Mucosa of stomach (tissue), 1 donor: ENCODE measurements around the gene SCLT1.

Experiments
- H3K27me3 ChIP-seq: one replicate; pipeline ENCODE4 v1.7.0; 2013; ENCODE audit warnings: mild to moderate bottlenecking, low read length; ENCODE audit not compliant: control insufficient read depth, insufficient read depth
- H3K36me3 ChIP-seq: one replicate; pipeline ENCODE4 v1.7.0; 2013; ENCODE audit warnings: low read length; ENCODE audit not compliant: control insufficient read depth, insufficient read depth
- H3K4me1 ChIP-seq: one replicate; pipeline ENCODE4 v1.7.0; 2013; ENCODE audit warnings: mild to moderate bottlenecking, low read length; ENCODE audit not compliant: control insufficient read depth, insufficient read depth
- H3K4me3 ChIP-seq: one replicate; pipeline ENCODE4 v1.7.0; 2013; ENCODE audit warnings: low read length
- H3K9ac ChIP-seq: one replicate; pipeline ENCODE4 v1.7.0; 2013; ENCODE audit warnings: mild to moderate bottlenecking, low read length, moderate library complexity
- H3K9me3 ChIP-seq: one replicate; pipeline ENCODE4 v1.7.0; 2013; ENCODE audit warnings: mild to moderate bottlenecking, low read length, moderate library complexity; ENCODE audit not compliant: control insufficient read depth
- donor health status: Pancreatic carcinoma.

Gene SCLT1

DNA sequence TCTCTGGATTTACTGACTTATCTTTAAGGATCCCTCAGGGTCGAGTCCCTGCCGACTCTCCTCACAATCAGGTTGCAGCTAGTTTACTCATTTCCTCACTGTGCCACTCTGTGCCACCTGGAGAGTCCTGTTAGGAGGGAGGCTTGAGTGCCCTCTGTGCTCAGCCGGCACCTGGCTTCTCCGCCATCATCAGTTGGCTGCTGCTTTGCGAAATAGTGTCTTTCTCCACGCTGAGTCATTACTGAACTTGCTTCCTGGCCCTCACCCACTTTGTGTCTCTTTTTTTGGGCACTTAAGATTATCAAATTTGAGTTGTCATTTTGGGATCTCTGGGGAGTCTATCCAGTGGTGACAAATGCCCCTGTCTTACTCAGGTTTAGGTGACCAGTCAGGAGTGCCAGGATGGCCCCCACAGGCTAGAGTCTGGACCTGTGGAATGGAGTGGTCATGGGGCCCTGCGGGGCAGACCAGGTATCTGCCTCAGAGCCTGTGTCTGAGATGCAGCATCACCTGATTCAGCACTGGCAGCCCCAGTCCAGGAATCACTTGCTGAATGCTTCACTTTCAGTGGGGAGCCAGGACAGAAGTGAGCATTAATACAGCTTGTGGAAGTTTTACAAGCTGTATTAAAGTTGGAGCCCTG is 246.1 kb downstream of the SCLT1 start:
- Histone ChIP-seq H3K4me3 (no peak overlapping the region), H3K9me3 (no peaks in the 10 kb centered on the region), H3K36me3 (peaks cover 16% of the 10 kb centered on the region), H3K27me3 (no peaks in the 10 kb centered on the region), H3K9ac (no peak overlapping the region), H3K4me1 (peaks cover 5% of the 10 kb centered on the region)

DNA sequence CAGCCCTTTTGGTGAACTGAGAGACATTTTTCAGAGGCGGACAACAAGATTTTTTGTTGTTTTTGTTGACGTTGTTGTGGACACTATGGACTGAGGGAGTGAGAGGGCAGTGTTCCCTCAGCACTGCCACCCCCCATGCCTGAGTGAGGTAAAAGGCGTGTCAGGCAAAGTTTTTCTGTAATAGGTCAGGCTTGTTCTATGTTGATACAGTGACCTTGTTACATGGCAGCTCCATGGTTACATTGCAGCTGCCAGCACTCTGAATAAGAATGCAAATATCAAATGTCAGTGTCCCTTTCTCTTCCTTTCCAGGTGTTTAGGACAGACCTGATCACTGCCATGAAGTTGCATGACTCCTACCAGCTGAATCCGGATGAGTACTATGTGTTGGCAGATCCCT is 247.3 kb downstream of the SCLT1 start:
- no peak overlapping the region for H3K9ac ChIP-seq
- no peak overlapping the region for H3K4me3 ChIP-seq
- peaks cover 16% of the 10 kb centered on the region for H3K36me3 ChIP-seq
- peaks cover 5% of the 10 kb centered on the region for H3K4me1 ChIP-seq
- no peaks in the 10 kb centered on the region for H3K27me3 ChIP-seq
- H3K9me3 ChIP-seq = no peaks in the 10 kb centered on the region

- Histone ChIP-seq H3K9ac (no peak overlapping the region), H3K4me3 (no peak overlapping the region), H3K27me3 (no peaks in the 10 kb centered on the region), H3K9me3 (no peaks in the 10 kb centered on the region), H3K4me1 (peaks cover 5% of the 10 kb centered on the region), H3K36me3 (peaks cover 16% of the 10 kb centered on the region)
Observed at GRCh38 chr4:128844931-128845330, 248.4 kb downstream of the SCLT1 start.

GRCh38 chr4:128841402-128841801 is 251.9 kb downstream of the SCLT1 start:
- Histone ChIP-seq H3K9me3 (no peaks in the 10 kb centered on the region), H3K9ac (no peak overlapping the region), H3K27me3 (no peaks in the 10 kb centered on the region), H3K36me3 (peaks cover 8% of the 10 kb centered on the region), H3K4me1 (peaks cover 4% of the 10 kb centered on the region), H3K4me3 (no peak overlapping the region)

GRCh38 chr4:128840711-128841318 is 252.5 kb downstream of the SCLT1 start:
- Histone ChIP-seq H3K36me3 (peaks cover 8% of the 10 kb centered on the region), H3K27me3 (no peaks in the 10 kb centered on the region), H3K9me3 (no peaks in the 10 kb centered on the region), H3K9ac (no peak overlapping the region), H3K4me1 (peaks cover 2% of the 10 kb centered on the region), H3K4me3 (no peak overlapping the region)

DNA sequence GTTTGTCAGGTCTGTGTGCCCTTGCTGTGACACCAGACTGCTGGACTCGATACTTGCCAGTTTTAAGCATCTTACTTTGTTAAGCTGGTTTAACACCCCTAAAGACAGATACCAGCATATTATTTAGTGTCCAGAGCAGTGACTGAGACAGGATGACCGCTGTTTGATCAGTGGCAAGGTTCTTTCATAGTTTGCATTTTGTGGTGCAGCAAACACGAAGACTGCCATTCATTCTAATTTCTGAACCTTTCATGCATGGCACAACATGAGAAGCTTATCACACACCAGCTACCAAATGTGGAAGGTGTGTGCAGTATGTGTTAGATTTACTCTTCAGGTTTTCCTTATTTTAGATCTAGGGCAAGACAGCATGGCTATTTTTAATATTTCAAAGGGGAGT is 255.7 kb downstream of the SCLT1 start:
- H3K36me3 ChIP-seq = no peaks in the 10 kb centered on the region
- H3K4me1 ChIP-seq = peaks cover 14% of the 10 kb centered on the region
- no peaks in the 10 kb centered on the region for H3K27me3 ChIP-seq
- no peaks in the 10 kb centered on the region for H3K9me3 ChIP-seq
- no peak overlapping the region for H3K4me3 ChIP-seq
- H3K9ac ChIP-seq = no peak overlapping the region

DNA sequence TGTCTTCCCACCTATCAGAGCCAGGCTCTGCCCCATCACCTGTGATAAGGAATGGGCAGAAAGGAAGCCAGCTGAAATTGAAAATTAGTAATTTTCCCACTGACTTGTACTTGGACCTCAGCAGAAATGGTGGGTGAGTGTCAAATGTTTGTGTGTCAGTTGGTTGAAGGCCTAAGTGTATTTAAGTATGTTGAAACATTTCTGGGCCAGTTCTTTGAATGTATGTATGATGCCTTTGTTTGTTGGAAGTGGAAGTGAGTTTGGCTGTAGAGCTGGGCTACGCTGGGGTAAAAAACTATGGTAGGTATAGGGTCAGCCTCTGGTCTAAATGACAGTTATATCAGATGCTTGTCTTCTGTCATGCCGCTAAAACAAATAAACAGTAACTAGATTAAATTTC is 256.1 kb downstream of the SCLT1 start:
- H3K36me3 ChIP-seq = no peaks in the 10 kb centered on the region
- H3K27me3 ChIP-seq = no peaks in the 10 kb centered on the region
- H3K4me1 ChIP-seq = peaks cover 15% of the 10 kb centered on the region
- no peak overlapping the region for H3K4me3 ChIP-seq
- H3K9ac ChIP-seq = no peak overlapping the region
- H3K9me3 ChIP-seq = no peaks in the 10 kb centered on the region

GRCh38 chr4:128835498-128836222 is 257.7 kb downstream of the SCLT1 start:
- Histone ChIP-seq H3K9ac (no peak overlapping the region), H3K27me3 (no peaks in the 10 kb centered on the region), H3K4me1 (peaks cover 30% of the 10 kb centered on the region), H3K9me3 (no peaks in the 10 kb centered on the region), H3K36me3 (no peaks in the 10 kb centered on the region), H3K4me3 (no peak overlapping the region)
